ENCODE results near the gene WHRN.

DNA sequence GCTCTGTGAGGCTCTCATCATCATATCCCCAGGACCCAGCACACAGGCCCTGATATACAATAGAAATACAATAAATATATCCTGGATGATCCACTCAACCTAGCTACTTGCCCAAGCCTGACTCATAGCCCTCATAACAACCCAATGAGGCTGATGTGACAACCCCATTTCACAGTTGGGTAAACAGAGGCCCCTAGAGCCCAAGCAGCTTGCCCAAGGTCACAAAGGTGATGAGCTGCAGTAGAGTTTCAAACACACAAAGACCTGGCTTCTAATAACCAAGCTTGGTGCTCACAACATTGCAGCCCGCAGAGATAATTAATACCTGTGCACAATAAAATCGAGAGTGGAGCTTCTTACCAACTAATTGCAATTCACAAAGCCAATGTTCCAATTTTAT, 114.3 kb downstream of the WHRN start:
- TF ChIP-seq, protein P1, sequence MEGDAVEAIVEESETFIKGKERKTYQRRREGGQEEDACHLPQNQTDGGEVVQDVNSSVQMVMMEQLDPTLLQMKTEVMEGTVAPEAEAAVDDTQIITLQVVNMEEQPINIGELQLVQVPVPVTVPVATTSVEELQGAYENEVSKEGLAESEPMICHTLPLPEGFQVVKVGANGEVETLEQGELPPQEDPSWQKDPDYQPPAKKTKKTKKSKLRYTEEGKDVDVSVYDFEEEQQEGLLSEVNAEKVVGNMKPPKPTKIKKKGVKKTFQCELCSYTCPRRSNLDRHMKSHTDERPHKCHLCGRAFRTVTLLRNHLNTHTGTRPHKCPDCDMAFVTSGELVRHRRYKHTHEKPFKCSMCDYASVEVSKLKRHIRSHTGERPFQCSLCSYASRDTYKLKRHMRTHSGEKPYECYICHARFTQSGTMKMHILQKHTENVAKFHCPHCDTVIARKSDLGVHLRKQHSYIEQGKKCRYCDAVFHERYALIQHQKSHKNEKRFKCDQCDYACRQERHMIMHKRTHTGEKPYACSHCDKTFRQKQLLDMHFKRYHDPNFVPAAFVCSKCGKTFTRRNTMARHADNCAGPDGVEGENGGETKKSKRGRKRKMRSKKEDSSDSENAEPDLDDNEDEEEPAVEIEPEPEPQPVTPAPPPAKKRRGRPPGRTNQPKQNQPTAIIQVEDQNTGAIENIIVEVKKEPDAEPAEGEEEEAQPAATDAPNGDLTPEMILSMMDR (IDR thresholded peaks at IDR 0.05): no peak
- TF ChIP-seq POLR2A (IDR thresholded peaks at IDR 0.05): no peak

Measured in transverse colon (tissue), 3 donors.